ENCODE results near the gene MS4A18.
"Not testable (repeated sequence)": the region's sequence is repeated elsewhere in the genome, so short reads cannot be mapped to it uniquely, and the experiment has no call there.

MS4A18 gene

GRCh38 chr11:60734279-60734678 lies 9.8 kb downstream of the MS4A18 start:
- no peak for DNase-seq (ENCODE audit: extremely low read depth in 1 of 2, low read depth in 1 of 2)

- no peak for DNase-seq (ENCODE audit: extremely low read depth in 1 of 2, low read depth in 1 of 2)
Measured at GRCh38 chr11:60739114-60739513, 14.6 kb downstream of the MS4A18 start.

- DNase-seq (ENCODE audit: extremely low read depth in 1 of 2, low read depth in 1 of 2) = no peak
Measured at GRCh38 chr11:60740573-60740972, 16.1 kb downstream of the MS4A18 start.

GRCh38 chr11:60741421-60741820 lies 16.9 kb downstream of the MS4A18 start:
- DNase-seq (ENCODE audit: extremely low read depth in 1 of 2, low read depth in 1 of 2) = no peak

GRCh38 chr11:60743058-60743457 lies 18.5 kb downstream of the MS4A18 start:
- no peak for DNase-seq (ENCODE audit: extremely low read depth in 1 of 2, low read depth in 1 of 2)

GRCh38 chr11:60744114-60744513 lies 19.6 kb downstream of the MS4A18 start:
- no peak for DNase-seq (ENCODE audit: extremely low read depth in 1 of 2, low read depth in 1 of 2)

- DNase-seq (ENCODE audit: extremely low read depth in 1 of 2, low read depth in 1 of 2) = no peak
Measured at GRCh38 chr11:60747359-60747873, 22.9 kb downstream of the MS4A18 start.

GRCh38 chr11:60748225-60748624 lies 23.7 kb downstream of the MS4A18 start:
- no peak for DNase-seq (ENCODE audit: extremely low read depth in 1 of 2, low read depth in 1 of 2)

- no peak for DNase-seq (ENCODE audit: extremely low read depth in 1 of 2, low read depth in 1 of 2)
Measured at GRCh38 chr11:60748821-60749220, 24.3 kb downstream of the MS4A18 start.

GRCh38 chr11:60750911-60751310 lies 26.4 kb downstream of the MS4A18 start:
- DNase-seq (ENCODE audit: extremely low read depth in 1 of 2, low read depth in 1 of 2) = no peak

GRCh38 chr11:60753309-60753708 lies 28.8 kb downstream of the MS4A18 start:
- no peak for DNase-seq (ENCODE audit: extremely low read depth in 1 of 2, low read depth in 1 of 2)

- DNase-seq (ENCODE audit: extremely low read depth in 1 of 2, low read depth in 1 of 2) = no peak
Measured at GRCh38 chr11:60754887-60755286, 30.4 kb downstream of the MS4A18 start.

- DNase-seq (ENCODE audit: extremely low read depth in 1 of 2, low read depth in 1 of 2) = no peak
Measured at GRCh38 chr11:60756307-60757032, 31.9 kb downstream of the MS4A18 start, which contains the start of gene MS4A15. MS4A15 (plus strand) TSS chr11:60756867; CDS start chr11:60763734, 6,867 bp downstream.

- DNase-seq (ENCODE audit: extremely low read depth in 1 of 2, low read depth in 1 of 2) = no peak
Measured at GRCh38 chr11:60757231-60757800, 32.8 kb downstream of the MS4A18 start.

- DNase-seq (ENCODE audit: extremely low read depth in 1 of 2, low read depth in 1 of 2) = not testable (repeated sequence)
Measured at GRCh38 chr11:60758671-60759070, 34.2 kb downstream of the MS4A18 start.

- DNase-seq (ENCODE audit: extremely low read depth in 1 of 2, low read depth in 1 of 2) = not testable (repeated sequence)
Measured at GRCh38 chr11:60759438-60760225, 35.1 kb downstream of the MS4A18 start.

- DNase-seq (ENCODE audit: extremely low read depth in 1 of 2, low read depth in 1 of 2) = no peak
Measured at GRCh38 chr11:60761436-60762190, 37.1 kb downstream of the MS4A18 start.

GRCh38 chr11:60762851-60763691 lies 38.6 kb downstream of the MS4A18 start:
- DNase-seq (ENCODE audit: extremely low read depth in 1 of 2, low read depth in 1 of 2) = no peak

- no peak for DNase-seq (ENCODE audit: extremely low read depth in 1 of 2, low read depth in 1 of 2)
Measured at GRCh38 chr11:60763692-60764369, 39.3 kb downstream of the MS4A18 start.

All from activated CD8-positive, alpha-beta memory T cell treated with anti-CD3 and anti-CD28 coated beads for 1 hour (primary cell).